Mesenchymal stem cell (in vitro differentiated cells and primary cell): Measurements from ENCODE around the gene FAM111A.

Source experiments
- DNase-seq: peaks from one replicate; pipeline ENCODE4 v3.0.0-alpha.2; 2013
- H2AFZ ChIP-seq: one replicate; pipeline ENCODE4 v1.6.1; 2013; ENCODE audit warnings: low read depth, mild to moderate bottlenecking, control low read depth, inconsistent platforms, low read length, moderate library complexity
- H2AK5ac ChIP-seq: 2 replicates; pipeline ENCODE4 v1.6.1; 2013; ENCODE audit warnings: low read length, moderate library complexity, mild to moderate bottlenecking, inconsistent platforms; ENCODE audit not compliant: severe bottlenecking
- H2BK120ac ChIP-seq: one replicate; pipeline ENCODE4 v1.6.1; 2013; ENCODE audit warnings: low read depth, mild to moderate bottlenecking, inconsistent platforms, low read length, moderate library complexity
- H2BK12ac ChIP-seq, 2 experiments: one replicate each; pipeline ENCODE4 v1.6.1; 2013; ENCODE audit warnings: inconsistent platforms in 2 of 2, low read length in 2 of 2, mild to moderate bottlenecking in 2 of 2, moderate library complexity in 2 of 2, control low read depth in 1 of 2
- H2BK15ac ChIP-seq: one replicate; pipeline ENCODE4 v1.6.1; 2013; ENCODE audit warnings: mild to moderate bottlenecking, low read depth, inconsistent platforms; ENCODE audit not compliant: poor library complexity, severe bottlenecking
- H2BK5ac ChIP-seq: 2 replicates; pipeline ENCODE4 v1.6.1; 2013; ENCODE audit warnings: low read depth, mild to moderate bottlenecking, low read length, control low read depth, inconsistent platforms; ENCODE audit not compliant: poor library complexity, severe bottlenecking
- H3K14ac ChIP-seq, 2 experiments: one replicate each; pipeline ENCODE4 v1.6.1; 2013; ENCODE audit warnings: inconsistent platforms in 2 of 2, low read length in 2 of 2, control low read depth in 1 of 2, mild to moderate bottlenecking in 1 of 2, moderate library complexity in 1 of 2
- H3K18ac ChIP-seq, 2 experiments: one replicate each; pipeline ENCODE4 v1.6.1; 2013; ENCODE audit warnings: inconsistent platforms in 2 of 2, low read length in 2 of 2, control low read depth in 1 of 2, low read depth in 1 of 2, mild to moderate bottlenecking in 1 of 2
- H3K23ac ChIP-seq, 2 experiments: one replicate each; pipeline ENCODE4 v1.6.1; 2013; ENCODE audit warnings: inconsistent platforms in 2 of 2, low read length in 2 of 2, mild to moderate bottlenecking in 2 of 2, moderate library complexity in 2 of 2, control low read depth in 1 of 2
- H3K27ac ChIP-seq: 2 replicates; pipeline ENCODE4 v1.5.1; 2013; ENCODE audit warnings: mild to moderate bottlenecking, moderate library complexity, low read length, control low read depth, inconsistent platforms; ENCODE audit not compliant: poor library complexity, severe bottlenecking
- H3K27me3 ChIP-seq, 2 experiments: 2 replicates each; pipeline versions ENCODE4 v1.6.1 to v1.7.0; 2013; ENCODE audit warnings: low read length in 2 of 2, mild to moderate bottlenecking in 2 of 2, moderate library complexity in 2 of 2, control low read depth in 1 of 2, inconsistent platforms in 1 of 2; ENCODE audit not compliant: control insufficient read depth in 1 of 2, insufficient read depth in 1 of 2
- H3K36me3 ChIP-seq, 2 experiments: 2 replicates each; pipeline versions ENCODE4 v1.6.1 to v1.7.0; 2013; ENCODE audit warnings: low read length in 2 of 2, control low read depth in 1 of 2, inconsistent platforms in 1 of 2, low read depth in 1 of 2, mild to moderate bottlenecking in 1 of 2; ENCODE audit not compliant: insufficient read depth in 2 of 2, control insufficient read depth in 1 of 2
- H3K4ac ChIP-seq, 2 experiments: one replicate each; pipeline ENCODE4 v1.6.1; 2013; ENCODE audit warnings: inconsistent platforms in 2 of 2, low read length in 2 of 2, mild to moderate bottlenecking in 2 of 2, moderate library complexity in 2 of 2, control low read depth in 1 of 2, low read depth in 1 of 2
- H3K4me1 ChIP-seq: 2 replicates; pipeline ENCODE4 v1.6.1; 2013; ENCODE audit warnings: low read depth, low read length, control low read depth; ENCODE audit not compliant: control insufficient read depth, insufficient read depth
- H3K4me2 ChIP-seq: 2 replicates; pipeline ENCODE4 v1.6.1; 2013; ENCODE audit warnings: low read length, mild to moderate bottlenecking, inconsistent platforms; ENCODE audit not compliant: poor library complexity, severe bottlenecking
- H3K4me3 ChIP-seq, 2 experiments: 2 replicates each; pipeline versions ENCODE4 v1.5.1 to v1.7.0; 2013; ENCODE audit warnings: low read length in 2 of 2, mild to moderate bottlenecking in 2 of 2, control low read depth in 1 of 2, low read depth in 1 of 2; ENCODE audit not compliant: insufficient read depth in 1 of 2
- H3K79me1 ChIP-seq: replicated peaks from 2 replicates; pipeline ENCODE4 v1.6.1; 2013; ENCODE audit warnings: mild to moderate bottlenecking, control low read depth, low read length, inconsistent platforms; ENCODE audit not compliant: poor library complexity, severe bottlenecking
- H3K9ac ChIP-seq: 2 replicates; pipeline ENCODE4 v1.7.0; 2013; ENCODE audit warnings: mild to moderate bottlenecking, low read length, moderate library complexity
- H3K9me3 ChIP-seq: 2 replicates; pipeline ENCODE4 v1.7.0; 2013; ENCODE audit warnings: mild to moderate bottlenecking, low read length; ENCODE audit not compliant: control insufficient read depth
- H4K8ac ChIP-seq: one replicate; pipeline ENCODE4 v1.6.1; 2013; ENCODE audit warnings: inconsistent platforms, mild to moderate bottlenecking, low read length, moderate library complexity
- H4K91ac ChIP-seq: one replicate; pipeline ENCODE4 v1.6.1; 2013; ENCODE audit warnings: mild to moderate bottlenecking, low read length, inconsistent platforms
- WGBS: methylation state at CpG from one replicate; pipeline ENCODE4 v1.1.7; 2013; ENCODE audit warnings: mixed read lengths; 5-methylcytosine and 5-hydroxymethylcytosine counted together

The FAM111A gene

GRCh38 chr11:59151761-59152160, 9.1 kb downstream of the FAM111A start:
- H2BK5ac ChIP-seq, result no peak overlapping the region
- no peak overlapping the region for H2AK5ac ChIP-seq
- H3K4me3 ChIP-seq, result no peak overlapping the region
- H3K27ac ChIP-seq, result no peak overlapping the region
- H2BK12ac ChIP-seq, result no peak overlapping the region
- H3K23ac ChIP-seq, result no peak overlapping the region
- H3K36me3 ChIP-seq, result peaks cover 0 to 32% of the 10 kb centered on the region in 2 experiments
- no peak overlapping the region for H4K8ac ChIP-seq
- H3K4ac ChIP-seq, result no peak overlapping the region
- H3K9me3 ChIP-seq, result no peaks in the 10 kb centered on the region
- no peak overlapping the region for H3K4me2 ChIP-seq
- H3K9ac ChIP-seq, result no peak overlapping the region
- H3K27me3 ChIP-seq, result no peaks in the 10 kb centered on the region
- H4K91ac ChIP-seq, result no peak overlapping the region
- no peak for DNase-seq
- H3K18ac ChIP-seq, result no peak overlapping the region
- H2AFZ ChIP-seq, result no peak overlapping the region
- H3K4me1 ChIP-seq, result no peaks in the 10 kb centered on the region
- peaks cover 8% of the 10 kb centered on the region for H3K79me1 ChIP-seq
- H2BK120ac ChIP-seq, result no peak overlapping the region
- WGBS, result 97% methylated on average over 1 of the region's 1 CpG
- H3K14ac ChIP-seq, result no peak overlapping the region
- H2BK15ac ChIP-seq, result no peak overlapping the region

DNA sequence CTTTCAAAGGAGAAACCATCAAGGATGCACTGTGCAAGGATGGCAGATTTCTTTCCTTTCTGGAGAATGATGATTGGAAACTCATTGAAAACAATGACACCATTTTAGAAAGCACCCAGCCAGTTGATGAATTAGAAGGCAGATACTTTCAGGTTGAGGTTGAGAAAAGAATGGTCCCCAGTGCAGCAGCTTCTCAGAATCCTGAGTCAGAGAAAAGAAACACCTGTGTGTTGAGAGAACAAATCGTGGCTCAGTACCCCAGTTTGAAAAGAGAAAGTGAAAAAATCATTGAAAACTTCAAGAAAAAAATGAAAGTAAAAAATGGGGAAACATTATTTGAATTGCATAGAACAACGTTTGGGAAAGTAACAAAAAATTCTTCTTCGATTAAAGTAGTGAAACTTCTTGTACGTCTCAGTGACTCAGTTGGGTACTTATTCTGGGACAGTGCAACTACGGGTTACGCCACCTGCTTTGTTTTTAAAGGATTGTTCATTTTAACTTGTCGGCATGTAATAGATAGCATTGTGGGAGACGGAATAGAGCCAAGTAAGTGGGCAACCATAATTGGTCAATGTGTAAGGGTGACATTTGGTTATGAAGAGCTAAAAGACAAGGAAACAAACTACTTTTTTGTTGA, 9.8 kb downstream of the FAM111A start:
- no peak overlapping the region for H3K4me2 ChIP-seq
- peaks cover 6% of the 10 kb centered on the region for H3K79me1 ChIP-seq
- no peak overlapping the region for H3K4me3 ChIP-seq
- no peaks in the 10 kb centered on the region for H3K27me3 ChIP-seq
- no peak overlapping the region for H3K27ac ChIP-seq
- no peak overlapping the region for H3K18ac ChIP-seq
- H3K9me3 ChIP-seq, result no peaks in the 10 kb centered on the region
- H2AFZ ChIP-seq, result no peak overlapping the region
- no peak overlapping the region for H2BK5ac ChIP-seq
- H2AK5ac ChIP-seq, result no peak overlapping the region
- WGBS, result 97% methylated on average over 8 of the region's 8 CpGs
- H2BK120ac ChIP-seq, result no peak overlapping the region
- H3K36me3 ChIP-seq, result peaks cover 0 to 29% of the 10 kb centered on the region in 2 experiments
- no peak overlapping the region for H2BK12ac ChIP-seq
- H3K9ac ChIP-seq, result no peak overlapping the region
- H3K4me1 ChIP-seq, result no peaks in the 10 kb centered on the region
- H4K8ac ChIP-seq, result no peak overlapping the region
- H4K91ac ChIP-seq, result no peak overlapping the region
- H3K23ac ChIP-seq, result no peak overlapping the region
- H3K14ac ChIP-seq, result no peak overlapping the region
- DNase-seq, result no peak
- no peak overlapping the region for H3K4ac ChIP-seq
- H2BK15ac ChIP-seq, result no peak overlapping the region

- Histone ChIP-seq H2BK12ac (no peak overlapping the region), H3K27me3 (peaks cover 0 to 4% of the 10 kb centered on the region in 2 experiments), H2BK15ac (no peak overlapping the region), H3K4me3 (no peak overlapping the region), H3K9ac (no peak overlapping the region), H3K79me1 (peaks cover 5% of the 10 kb centered on the region), H3K4ac (no peak overlapping the region), H3K27ac (no peak overlapping the region), H3K23ac (no peak overlapping the region), H2AK5ac (no peak overlapping the region), H2BK120ac (no peak overlapping the region), H2BK5ac (no peak overlapping the region), H4K91ac (no peak overlapping the region), H4K8ac (no peak overlapping the region), H2AFZ (no peak overlapping the region), H3K36me3 (peaks cover 0 to 19% of the 10 kb centered on the region in 2 experiments), H3K4me2 (no peak overlapping the region), H3K14ac (no peak overlapping the region), H3K18ac (no peak overlapping the region), H3K9me3 (no peaks in the 10 kb centered on the region), H3K4me1 (no peaks in the 10 kb centered on the region)
- no peak for DNase-seq
- WGBS, result 78% methylated on average over 5 of the region's 5 CpGs
These were observed 12.0 kb downstream of the FAM111A start for GRCh38 chr11:59154610-59155009.

DNA sequence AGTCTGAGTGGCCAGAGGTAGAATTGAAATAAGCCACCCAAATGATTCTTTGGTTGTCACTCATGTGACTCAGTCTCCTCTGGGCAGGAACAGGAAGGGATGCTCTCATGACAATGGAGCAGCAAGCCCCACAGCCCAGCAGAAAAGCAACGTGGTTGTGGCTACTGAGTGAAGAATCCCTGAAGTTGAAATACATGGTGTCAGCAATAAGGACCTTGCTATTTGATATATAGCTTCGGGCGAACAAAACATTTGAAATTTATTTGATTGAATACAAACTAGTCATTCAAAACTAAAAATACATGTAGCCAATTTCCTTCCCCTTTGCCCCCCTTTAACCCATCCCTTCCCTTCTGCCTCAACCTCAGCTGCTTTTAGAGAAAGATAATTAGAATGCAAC, 14.8 kb downstream of the FAM111A start:
- Histone ChIP-seq H2BK5ac (no peak overlapping the region), H3K4ac (no peak overlapping the region), H3K14ac (no peak overlapping the region), H2AFZ (no peak overlapping the region), H3K9ac (peak overlapping the region; percentile 74), H2BK15ac (no peak overlapping the region), H3K36me3 (peaks cover 0 to 5% of the 10 kb centered on the region in 2 experiments), H2BK12ac (no peak overlapping the region), H3K27me3 (peaks cover 0 to 17% of the 10 kb centered on the region in 2 experiments), H2AK5ac (no peak overlapping the region), H4K8ac (no peak overlapping the region), H3K23ac (no peak overlapping the region), H4K91ac (no peak overlapping the region), H3K18ac (no peak overlapping the region), H3K4me2 (no peak overlapping the region), H3K79me1 (no peaks in the 10 kb centered on the region), H3K27ac (no peak overlapping the region), H2BK120ac (no peak overlapping the region), H3K9me3 (no peaks in the 10 kb centered on the region), H3K4me1 (no peaks in the 10 kb centered on the region), H3K4me3 (no peak overlapping the region)
- DNase-seq, result no peak
- 43% methylated on average over 1 of the region's 3 CpGs for WGBS
